ENCODE measurements around the gene RFXANK.

RFXANK gene

GRCh38 chr19:19201697-19202630, 9.9 kb downstream of the RFXANK start:
- peak overlapping the region; percentile 77 for H3K4me3 ChIP-seq (ENCODE audit: low read depth, low read length)
- TF ChIP-seq CTCF (IDR thresholded peaks at IDR 0.05; ENCODE audit: low read depth, low read length, missing control alignments) = no peak
- DNase-seq (ENCODE audit: low read depth) = no peak

- peak overlapping the region; percentile 77 for H3K4me3 ChIP-seq (ENCODE audit: low read depth, low read length)
- no peak for DNase-seq (ENCODE audit: low read depth)
- TF ChIP-seq CTCF (IDR thresholded peaks at IDR 0.05; ENCODE audit: low read depth, low read length, missing control alignments) = no peak
Measured at GRCh38 chr19:19202707-19203011, 10.6 kb downstream of the RFXANK start.

GRCh38 chr19:19203012-19203856, 11.2 kb downstream of the RFXANK start, which contains the start of gene NR2C2AP:
TSS of gene NR2C2AP (minus strand) at chr19:19203414. CDS start at chr19:19203060, 354 bp downstream.
- TF ChIP-seq CTCF (IDR thresholded peaks at IDR 0.05; ENCODE audit: low read depth, low read length, missing control alignments) = no peak
- DNase-seq (ENCODE audit: low read depth) = peak; percentile 86

GRCh38 chr19:19204181-19204580, 12.1 kb downstream of the RFXANK start:
- no peak overlapping the region for H3K4me3 ChIP-seq (ENCODE audit: low read depth, low read length)
- TF ChIP-seq CTCF (IDR thresholded peaks at IDR 0.05; ENCODE audit: low read depth, low read length, missing control alignments) = no peak
- no peak for DNase-seq (ENCODE audit: low read depth)

More at GRCh38 chr19:19203012-19203856, 11.2 kb downstream of the RFXANK start, which contains the start of gene NR2C2AP:
- H3K4me3 ChIP-seq (ENCODE audit: low read depth, low read length) = peak within 1 kb of the TSS; percentile 77

GRCh38 chr19:19205416-19206410, 13.7 kb downstream of the RFXANK start:
- no peak for TF ChIP-seq CTCF (IDR thresholded peaks at IDR 0.05; ENCODE audit: low read depth, low read length, missing control alignments)
- no peak for DNase-seq (ENCODE audit: low read depth)
- H3K4me3 ChIP-seq (ENCODE audit: low read depth, low read length) = no peak overlapping the region

- TF ChIP-seq CTCF (IDR thresholded peaks at IDR 0.05; ENCODE audit: low read depth, low read length, missing control alignments) = no peak
- H3K4me3 ChIP-seq (ENCODE audit: low read depth, low read length) = no peak overlapping the region
- no peak for DNase-seq (ENCODE audit: low read depth)
Measured at GRCh38 chr19:19206938-19207337, 14.9 kb downstream of the RFXANK start.

Data from GM12864 (cell line).